GM21526 (cell line): ENCODE results near the gene SREBF2.
A peak's percentile ranks its signal among the peaks of the same experiment; 100 is the strongest.
"Not testable (repeated sequence)": the region's sequence is repeated elsewhere in the genome, so short reads cannot be mapped to it uniquely, and the experiment has no call there.

Experiments
- ATAC-seq: cut with Tn5 transposase; IDR thresholded peaks from one replicate; pipeline ENCODE4 v1.9.1; 2021; ENCODE audit warnings: moderate library complexity; ENCODE audit not compliant: unreplicated experiment, low FRiP score

The SREBF2 gene

GRCh38 chr22:41841085-41841712 is 8.3 kb downstream of the SREBF2 start:
- ATAC-seq: no peak

DNA sequence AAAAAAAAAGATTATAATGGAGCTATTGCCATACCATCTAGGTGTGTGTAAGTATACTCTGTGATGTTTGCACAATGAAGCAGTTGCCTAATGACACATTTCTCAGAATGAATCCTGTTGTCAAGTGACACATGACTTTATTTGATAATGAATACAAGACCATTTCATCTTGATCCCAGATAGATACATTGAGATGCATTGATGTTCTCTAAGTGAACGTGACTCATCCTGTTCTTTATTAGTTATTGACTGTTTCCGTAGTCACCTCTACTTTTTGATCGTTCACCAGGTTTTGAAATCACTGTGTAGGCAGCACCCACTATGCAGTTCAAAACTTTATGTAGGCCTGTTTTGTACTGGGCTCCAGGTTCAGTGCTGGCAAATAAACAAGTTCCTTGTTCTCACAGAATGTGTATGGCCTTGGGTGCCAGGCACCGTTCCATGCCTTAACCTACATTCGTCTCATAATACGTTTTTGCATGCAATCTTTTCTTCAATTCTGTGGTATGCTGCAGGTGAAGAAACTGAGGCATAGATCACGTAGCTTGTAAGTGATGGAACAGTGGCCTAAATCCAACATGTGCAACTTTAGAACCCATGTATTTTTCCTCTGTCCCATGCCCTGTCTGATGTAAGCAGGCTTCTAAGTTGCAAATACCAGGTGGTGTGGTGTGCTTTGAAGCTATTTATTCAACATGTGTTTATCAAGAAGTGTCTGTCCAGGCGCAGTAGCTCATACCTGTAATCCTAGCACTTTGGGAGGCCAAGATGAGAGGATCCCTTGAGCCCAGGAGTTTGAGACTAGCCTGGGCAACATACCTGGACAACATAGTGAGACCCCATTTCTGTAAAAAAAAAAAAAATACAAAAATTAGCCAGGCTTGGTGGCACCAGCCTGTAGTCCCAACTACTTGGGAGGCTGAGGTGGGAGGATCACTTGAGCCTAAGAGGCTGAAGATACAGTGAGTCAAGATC is 10.4 kb downstream of the SREBF2 start:
- ATAC-seq: no peak

DNA sequence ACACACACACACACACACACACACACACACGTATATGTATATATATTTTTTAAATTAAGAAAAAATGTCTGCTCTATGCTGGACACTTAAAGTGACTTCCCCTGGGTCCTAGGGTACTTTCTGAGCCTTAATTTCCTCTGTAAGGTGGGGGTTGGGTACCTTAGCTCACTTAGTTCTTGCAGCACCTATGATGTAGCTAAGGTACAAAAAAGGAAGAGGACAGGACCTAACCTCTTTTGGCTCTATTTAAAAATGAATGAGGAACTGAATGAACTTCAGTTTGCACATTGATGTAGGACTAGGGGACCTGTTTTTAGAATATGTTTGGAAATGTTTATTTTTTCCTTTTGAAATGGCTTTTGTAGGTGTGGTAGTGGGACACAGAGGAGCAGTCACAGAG is 11.1 kb downstream of the SREBF2 start:
- ATAC-seq: no peak

DNA sequence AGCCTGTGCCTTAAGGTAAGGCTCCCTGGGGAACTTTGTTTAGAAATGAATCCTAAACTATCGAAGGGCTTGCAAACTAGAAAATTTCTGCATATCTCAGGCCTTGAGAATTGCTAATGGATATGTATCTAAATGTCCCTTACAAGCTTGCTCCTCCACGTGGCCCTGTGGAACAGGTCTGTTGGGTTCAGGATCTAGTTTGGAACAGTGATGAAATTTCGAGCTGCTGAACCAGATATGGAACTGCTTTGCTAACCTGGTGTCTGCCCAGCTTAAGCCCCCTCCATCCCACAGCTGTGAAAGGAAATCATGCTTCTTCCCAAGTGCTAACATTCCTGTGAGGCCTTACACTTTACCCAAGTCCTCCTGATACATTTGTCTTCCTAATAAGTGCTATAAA is 11.6 kb downstream of the SREBF2 start:
- ATAC-seq: no peak

DNA sequence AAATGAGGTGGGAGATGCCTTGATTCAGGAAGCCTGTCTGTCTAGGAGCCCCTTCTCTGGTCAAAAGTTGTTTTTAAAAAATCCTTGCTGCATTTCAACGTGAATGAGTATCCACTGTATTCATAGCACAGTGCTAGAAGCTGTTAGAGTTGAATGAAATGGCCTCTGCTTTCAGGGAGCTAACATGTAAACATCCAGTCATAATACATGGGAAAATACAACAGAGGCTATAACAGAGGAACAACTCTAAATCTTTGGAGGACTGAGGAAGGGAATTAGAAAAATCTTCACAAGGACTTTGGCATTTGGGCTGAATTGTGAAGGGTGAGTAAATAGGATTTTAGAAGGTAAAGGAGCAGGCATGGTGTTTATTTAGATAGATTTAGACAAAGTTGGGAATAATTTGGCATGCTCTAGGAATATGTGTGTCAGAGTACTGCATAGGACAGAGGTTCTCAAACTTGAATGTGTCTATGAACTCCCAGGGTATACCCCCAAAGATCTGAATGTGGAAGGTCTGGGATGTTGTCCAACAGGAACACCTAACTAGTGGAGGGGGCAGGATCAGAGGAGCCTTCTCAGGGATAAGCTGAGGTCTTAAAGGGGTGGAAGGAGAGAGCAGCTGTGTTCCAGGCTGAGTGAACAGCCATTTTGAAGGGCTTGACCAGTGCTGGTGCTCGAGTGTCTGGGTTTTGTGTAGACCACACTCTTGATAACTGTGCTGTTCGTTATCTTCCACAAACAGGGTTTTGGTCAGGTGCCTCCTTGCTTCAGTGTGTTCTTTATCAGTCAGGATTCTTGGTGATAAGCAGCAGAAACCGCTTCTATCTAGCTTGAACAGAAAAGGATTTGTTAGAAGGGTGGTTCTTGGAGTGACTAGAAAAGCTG is 12.7 kb downstream of the SREBF2 start:
- ATAC-seq: no peak

GRCh38 chr22:41846268-41846987 is 13.5 kb downstream of the SREBF2 start:
- ATAC-seq: no peak

DNA sequence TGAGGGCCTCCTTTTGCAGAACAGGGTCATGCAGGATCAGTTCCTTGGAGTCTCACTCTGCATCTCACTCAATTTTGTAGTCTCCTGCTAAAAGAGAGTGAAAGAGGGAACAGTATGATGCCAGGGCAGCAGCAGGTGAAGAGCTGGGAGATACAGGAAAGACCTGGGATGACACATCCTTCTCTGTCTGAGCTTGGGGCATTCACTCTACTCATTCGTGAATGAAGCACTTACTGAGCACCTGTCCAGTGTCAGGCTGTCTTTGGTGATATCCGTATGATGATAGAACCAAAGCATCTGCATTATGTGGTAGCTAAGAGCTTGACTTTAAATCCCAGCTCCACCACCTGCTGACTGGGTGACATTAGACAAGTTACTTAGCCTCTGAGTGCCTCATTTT is 14.4 kb downstream of the SREBF2 start:
- ATAC-seq: no peak

DNA sequence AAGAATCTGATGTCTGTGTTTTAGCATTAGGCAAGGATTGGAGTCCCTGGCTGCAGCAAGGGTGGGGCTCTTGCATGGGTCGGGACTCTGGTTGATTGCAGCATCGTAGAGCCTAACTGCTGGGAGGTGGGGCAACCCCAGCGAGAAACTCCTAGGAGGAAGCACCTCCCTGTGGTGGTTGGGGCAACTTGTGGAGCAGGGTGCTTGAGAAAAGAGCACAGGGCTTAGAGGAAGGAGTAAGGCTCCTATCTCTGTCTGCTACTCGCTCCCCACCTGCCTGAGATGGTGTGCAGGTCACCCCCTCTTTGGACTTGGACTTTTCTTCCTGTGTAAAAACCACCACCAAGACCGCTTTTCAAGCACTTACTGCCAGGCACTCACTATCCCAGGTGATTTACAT is 15.6 kb downstream of the SREBF2 start:
- ATAC-seq: no peak

DNA sequence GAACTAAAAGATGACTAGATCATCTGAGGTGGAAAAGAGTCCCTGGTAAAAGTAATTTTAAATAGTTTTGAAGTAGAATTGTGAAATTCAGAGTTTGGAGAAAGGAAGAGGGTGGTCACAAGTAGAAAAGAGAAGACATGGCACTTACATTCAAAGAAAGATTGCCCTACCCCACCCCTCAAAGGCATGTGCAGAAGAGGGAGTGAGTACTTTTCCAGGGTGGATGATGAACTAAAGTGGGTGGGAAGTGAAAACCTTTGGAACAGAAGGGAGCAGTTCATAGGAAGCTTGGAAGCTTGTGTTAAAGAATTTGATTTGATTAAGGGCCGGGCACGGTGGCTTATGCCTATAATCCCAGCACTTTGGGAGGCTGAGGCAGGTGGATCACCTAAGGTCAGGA is 23.6 kb downstream of the SREBF2 start:
- ATAC-seq: no peak

- ATAC-seq: no peak
Observed at GRCh38 chr22:41857155-41857859, 24.4 kb downstream of the SREBF2 start.

- ATAC-seq: no peak
Observed at GRCh38 chr22:41857860-41858199, 24.9 kb downstream of the SREBF2 start.

GRCh38 chr22:41862160-41862529 is 29.2 kb downstream of the SREBF2 start:
- ATAC-seq: peak; percentile 46

DNA sequence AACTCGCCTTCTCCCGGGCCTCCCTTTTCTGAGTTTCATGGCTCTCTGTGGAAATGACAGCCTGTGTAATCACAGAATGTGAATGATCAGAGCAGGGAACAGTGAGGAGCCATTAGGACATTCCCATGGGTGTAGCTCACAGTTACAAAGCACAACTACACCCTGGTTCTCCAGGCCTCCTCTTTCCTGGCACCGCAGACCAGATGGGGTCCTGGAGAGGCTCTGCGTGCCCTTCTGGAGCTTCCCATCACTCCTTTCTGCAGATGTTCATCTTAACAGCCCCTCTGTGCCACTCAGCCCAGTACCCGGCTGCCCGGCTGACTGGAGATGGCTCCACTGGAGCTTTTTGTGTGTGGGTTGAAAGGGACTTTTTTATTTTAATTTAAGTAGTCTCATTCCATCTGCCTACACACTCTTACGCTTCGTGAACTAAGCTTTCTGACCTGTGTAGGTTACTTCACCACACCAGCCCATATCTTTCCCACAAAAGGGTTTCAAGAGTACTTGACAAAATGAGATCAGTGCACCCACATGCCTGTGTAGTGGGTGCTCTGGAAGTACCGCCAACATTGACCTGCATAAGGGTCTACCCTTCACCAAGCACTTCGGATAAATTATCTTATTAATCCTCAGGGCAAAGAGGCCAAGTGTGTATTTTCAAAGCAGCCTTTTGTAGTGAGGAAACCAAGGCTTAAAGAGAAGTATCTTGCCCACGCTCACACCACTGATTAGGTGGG is 29.8 kb downstream of the SREBF2 start:
- peak; percentile 39 for ATAC-seq

GRCh38 chr22:41863472-41863871 is 30.6 kb downstream of the SREBF2 start:
- no peak for ATAC-seq

GRCh38 chr22:41868556-41868955 is 35.7 kb downstream of the SREBF2 start:
- ATAC-seq: no peak

- ATAC-seq: not testable (repeated sequence)
Observed at GRCh38 chr22:41870081-41870480, 37.2 kb downstream of the SREBF2 start.

DNA sequence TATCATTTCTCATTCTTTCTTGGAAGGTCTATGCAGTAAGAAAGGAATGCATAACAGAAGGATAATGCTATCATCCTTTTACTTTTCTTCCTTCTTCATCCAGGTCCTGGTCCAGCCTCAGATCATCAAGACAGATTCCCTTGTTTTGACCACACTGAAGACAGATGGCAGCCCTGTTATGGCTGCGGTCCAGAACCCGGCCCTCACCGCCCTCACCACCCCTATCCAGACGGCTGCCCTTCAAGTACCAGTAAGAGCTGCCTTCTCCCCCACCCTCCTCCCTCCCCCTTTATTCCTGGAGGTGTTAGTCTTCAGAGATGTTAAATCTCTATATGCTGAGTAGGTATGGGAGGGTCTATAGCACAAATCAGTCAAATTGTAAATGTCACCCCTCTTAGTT is 37.9 kb downstream of the SREBF2 start:
- ATAC-seq: no peak

DNA sequence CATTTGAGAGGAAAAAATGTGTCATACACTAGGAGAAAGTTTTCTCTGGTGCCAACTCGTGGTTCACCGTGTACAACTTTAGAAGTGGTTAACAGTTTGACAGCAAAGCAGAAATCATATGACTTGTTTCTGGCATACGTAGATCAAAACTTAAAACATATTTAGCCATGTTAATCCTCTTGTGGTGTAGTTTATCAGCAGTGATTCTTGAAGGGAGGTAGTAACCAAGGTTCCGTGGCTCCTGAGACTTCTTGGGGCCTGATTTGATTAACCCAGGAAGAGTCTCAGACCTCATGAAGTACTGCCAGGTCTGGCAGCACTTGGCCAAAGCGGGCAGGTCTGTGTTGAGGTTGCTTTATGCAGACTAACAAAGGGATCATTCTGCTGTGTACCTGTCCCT is 40.5 kb downstream of the SREBF2 start:
- no peak for ATAC-seq

- no peak for ATAC-seq
Observed at GRCh38 chr22:41874090-41874489, 41.2 kb downstream of the SREBF2 start.
